Glutamatergic neuron (in vitro differentiated cells): Measurements from ENCODE around the gene DLG1. TPM values are rescaled to one million over a fixed set of nuclear protein-coding genes. Genes with fewer than 3 reads are reported as not detected.

Source experiments
- DNase-seq: peaks from one replicate; pipeline ENCODE4 v3.0.0; 2022
- H3K27ac Mint-ChIP-seq: one replicate; pipeline ENCODE4 v1.8.0; 2020; ENCODE audit warnings: mild to moderate bottlenecking, mixed read lengths, inconsistent platforms; ENCODE audit not compliant: unreplicated experiment
- H3K27me3 Mint-ChIP-seq: one replicate; pipeline ENCODE4 v1.8.0; 2020; ENCODE audit warnings: mild to moderate bottlenecking, moderate library complexity, mixed read lengths, inconsistent platforms; ENCODE audit not compliant: unreplicated experiment
- H3K36me3 Mint-ChIP-seq: one replicate; pipeline ENCODE4 v1.8.0; 2020; ENCODE audit warnings: mild to moderate bottlenecking, mixed read lengths, inconsistent platforms; ENCODE audit not compliant: unreplicated experiment
- H3K4me1 Mint-ChIP-seq: one replicate; pipeline ENCODE4 v1.8.0; 2020; ENCODE audit warnings: mild to moderate bottlenecking, low read depth, mixed read lengths, inconsistent platforms; ENCODE audit not compliant: unreplicated experiment
- H3K4me3 Mint-ChIP-seq: one replicate; pipeline ENCODE4 v1.8.0; 2020; ENCODE audit warnings: mild to moderate bottlenecking, mixed read lengths, inconsistent platforms; ENCODE audit not compliant: unreplicated experiment
- H3K9me3 Mint-ChIP-seq: one replicate; pipeline ENCODE4 v1.8.0; 2020; ENCODE audit warnings: mild to moderate bottlenecking, moderate library complexity, mixed read lengths, inconsistent platforms; ENCODE audit not compliant: unreplicated experiment
- total RNA-seq: library from RNA; stranded (reverse); fragmentation: NEBNext Ultra II Directional; extraction: Animal tissue kit (Norgen Biotek cat#: 25700); gene quantifications from one replicate; pipeline ENCODE4 v1.2.1, GENCODE V29; 2021; ENCODE audit not compliant: unreplicated experiment
- TF ChIP-seq, protein P1 (sequence below): fragments of 200-600 bp; sonication (generic); IDR thresholded peaks from one replicate; pipeline ENCODE4 v1.5.0; 2021; ENCODE audit not compliant: partially characterized antibody, unreplicated experiment

DLG1 gene
- total RNA-seq, 1 donor from 2014 or later, result 66.0 TPM

DNA sequence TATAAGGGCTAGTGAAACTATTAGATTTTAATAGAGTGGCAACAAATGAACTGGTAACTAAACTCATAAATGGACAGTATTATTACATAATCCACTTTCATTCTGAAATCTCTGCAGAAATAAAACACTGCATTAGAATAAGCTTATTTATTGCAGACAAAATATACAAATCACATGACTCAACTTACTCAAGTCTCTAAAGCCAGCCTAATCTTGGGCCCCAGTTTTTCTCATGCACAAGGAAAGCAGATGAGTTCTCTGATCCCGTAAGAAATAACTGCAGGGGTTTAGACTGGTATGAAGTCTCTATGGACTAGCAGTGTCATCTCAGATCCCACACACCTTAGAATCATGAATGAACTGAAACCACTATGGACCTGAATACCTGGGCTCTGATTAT, 5.8 kb downstream of the DLG1 start:
- TF ChIP-seq, protein P1, sequence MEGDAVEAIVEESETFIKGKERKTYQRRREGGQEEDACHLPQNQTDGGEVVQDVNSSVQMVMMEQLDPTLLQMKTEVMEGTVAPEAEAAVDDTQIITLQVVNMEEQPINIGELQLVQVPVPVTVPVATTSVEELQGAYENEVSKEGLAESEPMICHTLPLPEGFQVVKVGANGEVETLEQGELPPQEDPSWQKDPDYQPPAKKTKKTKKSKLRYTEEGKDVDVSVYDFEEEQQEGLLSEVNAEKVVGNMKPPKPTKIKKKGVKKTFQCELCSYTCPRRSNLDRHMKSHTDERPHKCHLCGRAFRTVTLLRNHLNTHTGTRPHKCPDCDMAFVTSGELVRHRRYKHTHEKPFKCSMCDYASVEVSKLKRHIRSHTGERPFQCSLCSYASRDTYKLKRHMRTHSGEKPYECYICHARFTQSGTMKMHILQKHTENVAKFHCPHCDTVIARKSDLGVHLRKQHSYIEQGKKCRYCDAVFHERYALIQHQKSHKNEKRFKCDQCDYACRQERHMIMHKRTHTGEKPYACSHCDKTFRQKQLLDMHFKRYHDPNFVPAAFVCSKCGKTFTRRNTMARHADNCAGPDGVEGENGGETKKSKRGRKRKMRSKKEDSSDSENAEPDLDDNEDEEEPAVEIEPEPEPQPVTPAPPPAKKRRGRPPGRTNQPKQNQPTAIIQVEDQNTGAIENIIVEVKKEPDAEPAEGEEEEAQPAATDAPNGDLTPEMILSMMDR, result no peak
- no peak for DNase-seq
- peaks cover 4% of the 10 kb centered on the region for H3K9me3 Mint-ChIP-seq
- H3K36me3 Mint-ChIP-seq, result no peaks in the 10 kb centered on the region
- H3K4me1 Mint-ChIP-seq, result peaks cover 6% of the 10 kb centered on the region
- no peak overlapping the region for H3K4me3 Mint-ChIP-seq
- peaks cover 4% of the 10 kb centered on the region for H3K27me3 Mint-ChIP-seq
- H3K27ac Mint-ChIP-seq, result no peak overlapping the region

DNA sequence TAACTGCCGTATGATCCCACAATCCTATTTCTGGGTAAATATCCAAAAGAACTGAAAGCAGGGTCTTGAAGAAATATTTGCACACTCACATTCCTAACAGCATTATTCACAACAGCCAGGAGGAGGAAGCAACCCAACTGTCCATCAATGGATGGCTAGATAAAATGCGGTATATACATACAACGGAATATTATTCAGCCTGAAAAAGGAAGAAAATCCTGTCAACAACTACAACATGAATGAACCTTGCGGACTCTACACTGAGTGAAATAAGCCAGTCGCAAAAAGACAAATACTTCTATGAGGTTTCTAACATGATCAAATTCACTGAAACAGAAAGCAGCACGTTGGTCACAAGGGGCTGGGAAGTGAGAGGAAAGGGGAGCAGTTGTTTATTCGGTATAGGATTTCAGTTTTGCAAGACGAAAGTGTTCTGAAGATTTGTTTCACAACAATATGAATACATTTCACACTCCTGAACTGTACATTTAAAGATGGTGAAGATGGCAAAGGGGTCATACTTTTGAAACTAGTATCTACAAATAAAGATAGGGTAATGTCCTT, 6.2 kb downstream of the DLG1 start:
- Mint-ChIP-seq H3K4me1 (peaks cover 6% of the 10 kb centered on the region), H3K9me3 (peaks cover 3% of the 10 kb centered on the region), H3K4me3 (no peak overlapping the region), H3K27me3 (peaks cover 4% of the 10 kb centered on the region), H3K27ac (no peak overlapping the region), H3K36me3 (no peaks in the 10 kb centered on the region)
- no peak for DNase-seq
- TF ChIP-seq, protein P1, result no peak

DNA sequence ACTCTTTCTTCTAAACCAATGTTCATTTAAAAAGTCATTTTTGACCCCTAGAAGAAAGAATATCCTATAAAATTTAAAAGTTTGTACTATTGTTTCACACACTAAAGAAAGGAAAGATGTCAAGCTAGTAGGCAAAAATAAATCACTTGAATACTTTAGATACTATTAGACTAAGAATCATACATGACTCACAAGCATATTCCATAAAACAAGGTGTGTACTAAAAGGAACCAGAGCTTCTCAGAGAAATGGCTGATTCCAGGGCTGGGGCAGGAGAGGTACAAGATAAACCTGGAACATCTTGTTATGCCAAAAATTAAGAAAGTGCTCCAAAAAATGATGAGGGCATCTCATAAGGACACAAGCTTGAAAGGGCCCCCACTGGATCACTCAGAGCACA, 8.7 kb downstream of the DLG1 start:
- Mint-ChIP-seq H3K9me3 (no peaks in the 10 kb centered on the region), H3K36me3 (peaks cover 6% of the 10 kb centered on the region), H3K27me3 (no peaks in the 10 kb centered on the region), H3K4me3 (no peak overlapping the region), H3K4me1 (peaks cover 2% of the 10 kb centered on the region), H3K27ac (no peak overlapping the region)
- TF ChIP-seq, protein P1, result no peak
- DNase-seq, result no peak

DNA sequence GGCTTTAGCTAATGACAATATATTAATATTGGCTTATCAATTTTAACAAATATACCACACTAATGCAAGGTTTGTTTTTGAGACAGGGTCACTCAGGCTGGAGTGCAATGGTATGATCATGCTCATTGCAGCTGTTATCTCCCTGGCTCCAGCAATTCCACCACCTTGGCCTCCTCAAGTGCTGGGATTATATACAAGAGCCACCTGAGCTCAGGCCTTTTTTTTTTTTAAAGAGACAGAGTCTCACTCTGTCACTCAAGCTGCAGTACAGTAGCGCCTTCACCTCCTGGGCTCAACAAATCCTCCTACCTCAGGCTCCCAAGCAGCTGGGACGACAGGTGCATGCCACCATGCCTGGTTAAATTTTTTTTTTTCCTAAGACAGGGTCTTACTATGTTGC, 11.7 kb downstream of the DLG1 start:
- TF ChIP-seq, protein P1, result no peak
- H3K36me3 Mint-ChIP-seq, result peaks cover 6% of the 10 kb centered on the region
- H3K4me1 Mint-ChIP-seq, result no peaks in the 10 kb centered on the region
- DNase-seq, result no peak
- H3K27me3 Mint-ChIP-seq, result no peaks in the 10 kb centered on the region
- H3K9me3 Mint-ChIP-seq, result no peaks in the 10 kb centered on the region
- H3K4me3 Mint-ChIP-seq, result no peak overlapping the region
- no peak overlapping the region for H3K27ac Mint-ChIP-seq

DNA sequence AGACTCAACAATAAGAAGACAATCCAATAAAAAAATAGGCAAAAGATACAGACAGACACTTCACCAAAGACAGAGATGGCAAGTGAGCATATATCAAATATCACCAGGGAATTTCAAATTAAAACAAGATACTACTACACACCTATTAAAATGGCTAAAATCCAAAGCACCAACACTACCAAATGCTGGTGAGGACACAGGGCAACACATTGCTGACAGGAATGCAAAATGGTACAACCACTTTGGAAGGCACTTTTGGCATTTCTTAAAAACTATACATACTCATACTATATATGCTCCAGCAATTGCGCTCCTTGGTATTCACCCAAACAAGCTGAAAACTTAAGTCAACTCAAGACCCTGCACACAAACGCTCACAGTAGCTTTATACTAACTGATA, 12.9 kb downstream of the DLG1 start:
- Mint-ChIP-seq H3K27me3 (no peaks in the 10 kb centered on the region), H3K4me3 (no peak overlapping the region), H3K4me1 (no peaks in the 10 kb centered on the region), H3K9me3 (no peaks in the 10 kb centered on the region), H3K27ac (no peak overlapping the region), H3K36me3 (peaks cover 6% of the 10 kb centered on the region)
- DNase-seq, result no peak
- TF ChIP-seq, protein P1, result no peak
